ENCODE results near the gene PPP1R9B.

PPP1R9B gene

GRCh38 chr17:50129728-50130558 is 20.5 kb downstream of the PPP1R9B start, which contains the start of gene SAMD14:
Gene SAMD14, minus strand, starts transcription at chr17:50130160. Its CDS starts 5,201 bp downstream, at chr17:50124959.
- no peaks in the 10 kb centered on the region for H3K9me3 Mint-ChIP-seq
- H3K36me3 Mint-ChIP-seq (ENCODE audit: low read depth) = peaks cover 9% of the 10 kb centered on the region
- peaks cover 13% of the 10 kb centered on the region for H3K27me3 Mint-ChIP-seq (ENCODE audit: low read depth)
- peak within 1 kb of the TSS; percentile 95 to 99 (median 98) for H3K27ac Mint-ChIP-seq
- TF ChIP-seq CTCF (IDR thresholded peaks at IDR 0.05; ENCODE audit: unreplicated experiment in 3 of 3) = no peak
- H3K4me3 Mint-ChIP-seq = peak within 1 kb of the TSS; percentile 98 to 100 (median 99)
- peaks cover 27% of the 10 kb centered on the region for H3K4me1 Mint-ChIP-seq

- peaks cover 13% of the 10 kb centered on the region for H3K27me3 Mint-ChIP-seq (ENCODE audit: low read depth)
- H3K4me3 Mint-ChIP-seq = peak overlapping the region; percentile 98 to 100 (median 99)
- peaks cover 9% of the 10 kb centered on the region for H3K36me3 Mint-ChIP-seq (ENCODE audit: low read depth)
- no peak for TF ChIP-seq CTCF (IDR thresholded peaks at IDR 0.05; ENCODE audit: unreplicated experiment in 3 of 3)
- peak overlapping the region; percentile 95 to 99 (median 98) for H3K27ac Mint-ChIP-seq
- H3K9me3 Mint-ChIP-seq = no peaks in the 10 kb centered on the region
- peaks cover 27% of the 10 kb centered on the region for H3K4me1 Mint-ChIP-seq
These were observed 21.1 kb downstream of the PPP1R9B start for GRCh38 chr17:50129353-50129727.

- H3K9me3 Mint-ChIP-seq = no peaks in the 10 kb centered on the region
- TF ChIP-seq CTCF (IDR thresholded peaks at IDR 0.05; ENCODE audit: unreplicated experiment in 3 of 3) = no peak
- H3K4me1 Mint-ChIP-seq = peaks cover 28% of the 10 kb centered on the region
- H3K36me3 Mint-ChIP-seq (ENCODE audit: low read depth) = peaks cover 9% of the 10 kb centered on the region
- H3K27me3 Mint-ChIP-seq (ENCODE audit: low read depth) = peaks cover 13% of the 10 kb centered on the region
- peak overlapping the region; percentile 98 to 100 (median 99) for H3K4me3 Mint-ChIP-seq
- H3K27ac Mint-ChIP-seq = peak overlapping the region; percentile 95 to 99 (median 98)
These were observed 21.8 kb downstream of the PPP1R9B start for GRCh38 chr17:50128441-50129352.

- peaks cover 9% of the 10 kb centered on the region for H3K36me3 Mint-ChIP-seq (ENCODE audit: low read depth)
- H3K4me1 Mint-ChIP-seq = peaks cover 33% of the 10 kb centered on the region
- peak overlapping the region; percentile 73 to 99 (median 95) for H3K27ac Mint-ChIP-seq
- H3K9me3 Mint-ChIP-seq = no peaks in the 10 kb centered on the region
- H3K27me3 Mint-ChIP-seq (ENCODE audit: low read depth) = peaks cover 13% of the 10 kb centered on the region
- peak overlapping the region; percentile 98 to 100 (median 99) for H3K4me3 Mint-ChIP-seq
- no peak for TF ChIP-seq CTCF (IDR thresholded peaks at IDR 0.05; ENCODE audit: unreplicated experiment in 3 of 3)
These were observed 22.6 kb downstream of the PPP1R9B start for GRCh38 chr17:50127697-50128361.

DNA sequence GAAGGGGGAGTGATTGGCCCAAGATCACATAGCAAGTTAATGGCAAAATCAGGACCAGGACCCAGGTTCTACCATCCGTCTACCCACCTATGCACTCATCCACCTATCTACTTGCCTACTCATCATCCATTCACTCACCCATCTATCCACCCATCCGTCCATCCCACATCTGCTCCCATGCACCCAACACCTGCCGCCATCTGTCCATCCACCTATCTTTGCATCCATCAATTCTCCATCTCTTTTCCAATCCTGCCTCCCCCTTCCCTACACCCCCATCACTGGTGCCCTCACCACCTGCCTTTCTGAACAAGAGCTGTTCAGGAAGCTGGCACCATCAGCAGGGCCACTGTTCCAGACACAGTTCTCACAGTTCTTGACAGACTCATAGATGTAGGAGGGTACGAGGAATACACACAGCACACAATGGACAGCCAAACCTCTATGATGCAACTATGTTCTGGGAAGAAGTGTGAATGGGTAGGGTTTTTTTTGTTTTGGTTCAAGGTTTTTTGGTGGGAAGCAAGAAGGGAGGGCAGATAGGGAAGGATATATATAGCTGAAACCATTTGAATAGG is 25.0 kb downstream of the PPP1R9B start:
- Mint-ChIP-seq H3K9me3 (no peaks in the 10 kb centered on the region), H3K27me3 (ENCODE audit: low read depth) (peaks cover 5% of the 10 kb centered on the region), H3K4me1 (peaks cover 22% of the 10 kb centered on the region), H3K36me3 (ENCODE audit: low read depth) (peaks cover 19% of the 10 kb centered on the region), H3K4me3 (peak overlapping the region; percentile 1 to 17 (median 10)), H3K27ac (peak overlapping the region in 2 of 3 experiments; percentile 25 to 47)
- no peak for TF ChIP-seq CTCF (IDR thresholded peaks at IDR 0.05; ENCODE audit: unreplicated experiment in 3 of 3)

Measured in nephron (organoid).